ENCODE data around the gene SYT17. TPM values are rescaled to one million over a fixed set of nuclear protein-coding genes. Genes with fewer than 3 reads are reported as not detected.

Gene SYT17, protein sequence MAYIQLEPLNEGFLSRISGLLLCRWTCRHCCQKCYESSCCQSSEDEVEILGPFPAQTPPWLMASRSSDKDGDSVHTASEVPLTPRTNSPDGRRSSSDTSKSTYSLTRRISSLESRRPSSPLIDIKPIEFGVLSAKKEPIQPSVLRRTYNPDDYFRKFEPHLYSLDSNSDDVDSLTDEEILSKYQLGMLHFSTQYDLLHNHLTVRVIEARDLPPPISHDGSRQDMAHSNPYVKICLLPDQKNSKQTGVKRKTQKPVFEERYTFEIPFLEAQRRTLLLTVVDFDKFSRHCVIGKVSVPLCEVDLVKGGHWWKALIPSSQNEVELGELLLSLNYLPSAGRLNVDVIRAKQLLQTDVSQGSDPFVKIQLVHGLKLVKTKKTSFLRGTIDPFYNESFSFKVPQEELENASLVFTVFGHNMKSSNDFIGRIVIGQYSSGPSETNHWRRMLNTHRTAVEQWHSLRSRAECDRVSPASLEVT
- total RNA-seq, result not detected

DNA sequence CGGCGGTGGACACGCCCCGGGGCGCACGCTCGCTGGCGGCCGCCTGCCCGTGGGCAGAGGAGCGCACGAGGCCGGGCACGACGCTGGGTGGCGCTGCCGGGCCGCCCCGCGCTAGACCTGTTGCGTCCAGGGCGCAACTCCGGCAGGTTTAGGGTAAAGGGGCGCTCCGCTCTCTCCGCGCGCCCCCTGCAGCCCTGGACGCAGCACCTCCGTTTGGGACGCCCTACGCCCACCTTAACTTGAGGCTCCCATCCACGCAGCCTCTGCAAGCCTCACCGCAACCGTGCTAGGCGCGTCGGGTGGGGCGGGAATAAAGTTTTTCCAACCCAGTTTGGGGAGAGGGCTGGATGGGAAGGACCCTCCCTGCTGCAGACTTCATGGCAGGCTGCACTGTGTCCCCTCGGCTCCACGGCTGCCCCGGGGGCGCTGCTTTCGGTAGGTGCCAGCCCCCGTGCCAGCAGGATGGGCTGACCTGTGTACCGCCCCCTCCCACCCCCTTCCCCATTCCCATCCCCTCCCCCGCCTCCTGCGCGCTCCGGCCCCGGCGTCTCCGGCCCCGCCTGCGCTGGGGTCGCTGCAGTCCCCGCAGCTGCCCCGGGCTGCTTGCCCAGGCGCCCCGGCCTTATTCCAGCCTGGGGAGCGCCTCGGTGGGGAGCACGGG lies at the start of gene SYT17:
SYT17 (plus strand) TSS at position 531 of the 661 bp plus-strand sequence. CDS start 407 bp downstream, outside the sequence.
- intact Hi-C loops (cut with micrococcal nuclease), result loop anchor here (2.0 to 5.0 kb wide), 2 partner anchors 207 to 334 kb away; no protein-coding TSS in a partner anchor
- CTCF ChIA-PET, result no interaction called here
- Mint-ChIP-seq H3K27ac (no peak within 1 kb of the TSS), H3K36me3 (ENCODE audit: low read depth) (no peaks in the 10 kb centered on the region), H3K27me3 (ENCODE audit: low read depth) (peaks cover 9% of the 10 kb centered on the region), H3K4me3 (no peak within 1 kb of the TSS), H3K4me1 (ENCODE audit: low read depth) (no peaks in the 10 kb centered on the region), H3K9me3 (peaks cover 5% of the 10 kb centered on the region)
- peak; percentile 36 for DNase-seq

DNA sequence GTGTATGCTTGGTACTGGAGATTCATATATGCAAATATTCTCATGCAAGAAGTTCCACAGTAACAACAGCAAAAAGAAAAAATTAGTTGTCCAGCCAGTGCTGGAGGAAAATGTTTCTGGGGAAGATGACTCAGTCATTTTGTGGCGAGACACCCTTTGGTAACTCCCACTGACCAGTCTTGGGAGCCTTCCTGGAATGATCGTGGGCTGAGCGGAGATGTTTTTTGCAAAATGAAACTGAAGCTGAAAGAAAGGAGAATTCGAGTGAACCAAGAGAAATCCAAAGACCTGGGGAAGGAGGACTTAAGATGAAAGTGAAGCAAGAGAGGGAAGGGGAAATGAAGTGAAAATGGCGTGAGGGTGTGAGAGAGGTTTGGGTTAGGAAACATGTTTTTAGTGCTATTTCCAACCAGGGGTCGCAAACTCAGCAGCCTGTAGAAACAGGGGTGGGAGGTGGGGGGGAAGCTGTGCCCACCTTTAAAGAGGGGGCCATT lies 49.1 kb upstream of the SYT17 start:
- no peak for DNase-seq
- CTCF ChIA-PET, result interaction anchor here (0.7 to 1.2 kb wide), 2 partner anchors 11 to 33 kb away, joined by 3 to 4 read pairs; no protein-coding TSS in a partner anchor
- Mint-ChIP-seq H3K27me3 (ENCODE audit: low read depth) (peaks cover 19% of the 10 kb centered on the region), H3K9me3 (no peaks in the 10 kb centered on the region), H3K36me3 (ENCODE audit: low read depth) (no peaks in the 10 kb centered on the region), H3K4me1 (ENCODE audit: low read depth) (peaks cover 6% of the 10 kb centered on the region), H3K27ac (no peak overlapping the region), H3K4me3 (peak overlapping the region; percentile 48)
- intact Hi-C loops (cut with micrococcal nuclease), result no loop called here

DNA sequence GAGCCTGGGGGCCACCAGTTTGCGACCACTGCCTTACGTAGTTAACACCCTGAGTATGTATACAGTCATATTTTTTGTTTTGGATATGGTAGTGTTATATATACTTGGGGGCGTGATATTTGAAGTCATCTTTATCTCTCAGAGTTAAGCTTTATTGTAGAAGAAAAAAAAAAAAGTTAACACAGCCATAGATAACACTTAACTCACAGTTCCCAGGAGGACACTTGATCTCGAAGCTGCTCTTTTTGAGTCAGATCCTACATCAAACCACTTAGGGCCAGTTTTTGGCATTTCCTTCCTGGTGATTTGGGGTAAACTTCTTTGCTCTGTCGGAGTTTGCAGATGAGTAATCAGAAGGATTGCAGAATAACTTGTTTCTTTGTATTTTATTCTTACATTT lies 48.5 kb upstream of the SYT17 start:
- no peak overlapping the region for H3K27ac Mint-ChIP-seq
- H3K4me3 Mint-ChIP-seq, result no peak overlapping the region
- peaks cover 19% of the 10 kb centered on the region for H3K27me3 Mint-ChIP-seq (ENCODE audit: low read depth)
- no peak for DNase-seq
- CTCF ChIA-PET, result interaction anchor here (1.2 kb wide), 1 partner anchor 33 kb away, joined by 3 read pairs; no protein-coding TSS in a partner anchor
- intact Hi-C loops (cut with micrococcal nuclease), result no loop called here
- H3K9me3 Mint-ChIP-seq, result no peaks in the 10 kb centered on the region
- no peaks in the 10 kb centered on the region for H3K36me3 Mint-ChIP-seq (ENCODE audit: low read depth)
- H3K4me1 Mint-ChIP-seq (ENCODE audit: low read depth), result peaks cover 6% of the 10 kb centered on the region

DNA sequence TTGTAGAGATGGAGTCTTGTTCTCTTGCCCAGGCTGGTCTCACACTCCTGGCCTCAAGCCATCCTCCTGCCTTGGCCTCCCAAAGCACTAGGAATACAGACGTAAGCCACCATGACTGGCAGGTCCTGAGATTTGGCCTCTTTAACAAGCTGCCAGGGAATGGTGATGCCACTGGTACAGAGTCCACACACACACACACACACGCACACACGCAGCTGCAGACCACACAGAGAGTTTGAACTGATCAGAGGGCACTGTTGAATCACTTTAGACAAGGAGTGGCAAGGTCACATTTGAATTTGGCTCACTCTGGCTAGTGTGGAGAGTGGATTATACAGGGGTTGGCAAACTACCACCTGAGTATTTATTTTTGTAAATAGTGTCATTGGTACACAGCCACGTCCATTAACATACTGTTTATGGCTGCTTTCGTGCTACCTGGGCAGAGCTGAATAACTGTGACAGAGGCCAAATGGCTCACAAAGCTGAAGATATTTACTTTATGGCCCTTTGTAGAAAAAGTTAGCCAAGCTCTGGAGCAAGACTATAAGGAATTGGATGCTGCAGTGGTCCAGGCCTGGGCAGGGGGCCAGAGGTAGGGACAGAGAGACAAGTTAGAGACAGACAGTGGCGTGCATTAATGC lies 44.4 kb upstream of the SYT17 start:
- H3K36me3 Mint-ChIP-seq (ENCODE audit: low read depth), result no peaks in the 10 kb centered on the region
- H3K4me1 Mint-ChIP-seq (ENCODE audit: low read depth), result peaks cover 5% of the 10 kb centered on the region
- no peak overlapping the region for H3K4me3 Mint-ChIP-seq
- H3K27me3 Mint-ChIP-seq (ENCODE audit: low read depth), result peaks cover 5% of the 10 kb centered on the region
- CTCF ChIA-PET, result no interaction called here
- DNase-seq, result no peak
- H3K27ac Mint-ChIP-seq, result no peak overlapping the region
- H3K9me3 Mint-ChIP-seq, result no peaks in the 10 kb centered on the region
- intact Hi-C loops (cut with micrococcal nuclease), result no loop called here

DNA sequence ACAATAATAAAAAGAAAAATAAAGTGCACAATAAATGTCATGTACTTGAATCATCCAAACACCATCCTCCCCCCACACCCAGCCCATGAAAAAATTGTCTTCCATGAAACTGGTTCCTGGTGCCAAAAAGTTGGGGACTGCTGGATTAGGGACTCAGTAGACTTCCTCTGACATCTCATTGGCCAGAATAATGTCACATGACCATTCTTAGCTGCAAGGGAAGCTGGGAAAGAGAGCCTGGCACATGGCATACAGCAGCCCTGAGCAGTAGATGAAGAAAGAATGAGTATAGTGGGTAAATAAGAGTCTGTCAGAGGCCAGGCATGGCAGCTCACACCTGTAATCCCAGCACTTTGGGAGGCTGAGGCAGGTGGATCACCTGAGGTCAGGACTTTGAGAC lies 41.7 kb upstream of the SYT17 start:
- CTCF ChIA-PET, result no interaction called here
- Mint-ChIP-seq H3K4me3 (no peak overlapping the region), H3K27me3 (ENCODE audit: low read depth) (no peaks in the 10 kb centered on the region), H3K36me3 (ENCODE audit: low read depth) (no peaks in the 10 kb centered on the region), H3K9me3 (no peaks in the 10 kb centered on the region), H3K27ac (no peak overlapping the region), H3K4me1 (ENCODE audit: low read depth) (peaks cover 9% of the 10 kb centered on the region)
- no peak for DNase-seq
- intact Hi-C loops (cut with micrococcal nuclease), result no loop called here

DNA sequence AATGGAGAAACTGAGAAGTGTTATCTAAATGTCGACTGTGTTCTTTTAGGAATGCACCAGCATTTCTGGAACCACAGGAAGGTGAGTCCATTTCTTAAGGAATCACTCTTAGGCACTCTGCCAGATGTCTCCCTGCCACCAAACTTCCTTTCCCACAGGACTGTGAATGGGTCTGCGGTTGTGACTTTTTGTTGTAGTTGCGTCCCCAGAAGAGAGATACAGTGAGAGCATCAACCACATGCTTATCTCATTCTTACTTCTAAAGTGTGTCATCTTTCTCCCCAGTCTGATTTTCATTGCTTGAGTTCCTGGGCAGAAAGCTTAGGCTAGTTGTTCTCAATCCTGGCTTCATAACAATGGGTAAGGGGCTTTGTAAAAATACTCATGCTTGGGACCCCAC lies 40.8 kb upstream of the SYT17 start:
- intact Hi-C loops (cut with micrococcal nuclease), result no loop called here
- H3K36me3 Mint-ChIP-seq (ENCODE audit: low read depth), result no peaks in the 10 kb centered on the region
- no peak overlapping the region for H3K27ac Mint-ChIP-seq
- no peaks in the 10 kb centered on the region for H3K9me3 Mint-ChIP-seq
- no peaks in the 10 kb centered on the region for H3K27me3 Mint-ChIP-seq (ENCODE audit: low read depth)
- H3K4me1 Mint-ChIP-seq (ENCODE audit: low read depth), result peaks cover 10% of the 10 kb centered on the region
- no peak overlapping the region for H3K4me3 Mint-ChIP-seq
- CTCF ChIA-PET, result no interaction called here
- no peak for DNase-seq

DNA sequence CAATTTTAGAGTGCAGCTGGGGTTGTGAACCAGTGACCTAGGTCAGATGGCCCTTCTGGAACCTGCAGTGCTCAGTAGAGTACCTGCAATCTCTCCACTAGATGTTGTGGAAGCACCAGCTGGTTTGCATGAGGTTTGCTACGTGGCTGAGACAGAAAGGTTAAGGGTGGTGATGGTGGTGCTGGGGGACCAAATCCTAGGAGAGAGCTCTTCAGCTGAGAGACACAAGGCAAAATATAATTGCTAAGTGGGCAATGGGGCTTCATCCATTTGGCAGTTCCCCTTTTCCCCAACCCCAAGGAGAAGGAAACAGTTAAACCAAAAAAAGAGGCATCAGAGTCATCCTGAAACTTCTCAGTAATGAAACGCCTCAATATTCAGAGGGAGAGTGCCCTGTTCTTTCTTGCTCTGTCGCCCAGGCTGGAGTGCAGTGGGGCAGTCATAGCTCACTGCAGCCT lies 40.3 kb upstream of the SYT17 start:
- H3K4me1 Mint-ChIP-seq (ENCODE audit: low read depth), result peaks cover 10% of the 10 kb centered on the region

DNA sequence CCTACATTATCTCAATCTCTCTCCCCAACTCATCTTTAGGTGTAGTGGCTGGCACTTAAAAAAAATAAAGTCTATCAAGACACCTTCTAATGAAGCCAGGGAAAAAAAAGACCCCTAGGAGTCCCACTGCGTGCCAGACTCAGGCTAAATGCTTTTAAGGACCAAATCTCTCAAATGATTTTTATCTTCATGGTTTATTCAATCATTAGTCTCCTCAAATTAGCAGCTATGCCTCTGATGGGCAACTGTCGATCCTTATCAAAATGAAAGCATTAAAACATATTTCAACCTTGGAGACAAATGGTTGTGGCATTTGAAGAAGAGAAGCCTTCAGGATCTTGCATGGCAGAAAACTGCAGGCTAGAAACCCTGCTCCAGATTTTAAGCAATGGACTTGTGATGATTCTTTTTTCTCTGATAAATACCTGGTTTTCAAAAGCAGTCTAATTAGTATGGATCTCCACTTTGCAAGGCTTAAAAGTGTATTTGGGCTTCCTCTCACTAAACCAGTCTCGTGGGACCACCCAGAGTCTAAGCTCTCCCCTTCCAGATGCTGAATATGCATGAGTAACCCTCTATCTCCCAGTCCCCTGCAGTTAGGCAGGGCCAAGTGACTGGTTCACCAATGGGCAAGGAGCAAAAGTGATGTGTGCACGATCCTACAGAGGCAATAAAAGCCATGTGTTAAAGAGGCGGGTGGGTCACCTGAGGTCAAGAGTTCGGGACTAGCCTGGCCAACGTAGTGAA lies 39.4 kb upstream of the SYT17 start:
- Mint-ChIP-seq H3K4me3 (no peak overlapping the region), H3K27me3 (ENCODE audit: low read depth) (no peaks in the 10 kb centered on the region), H3K27ac (no peak overlapping the region), H3K9me3 (no peaks in the 10 kb centered on the region), H3K4me1 (ENCODE audit: low read depth) (peaks cover 10% of the 10 kb centered on the region), H3K36me3 (ENCODE audit: low read depth) (no peaks in the 10 kb centered on the region)
- intact Hi-C loops (cut with micrococcal nuclease), result no loop called here
- CTCF ChIA-PET, result no interaction called here
- DNase-seq, result no peak

More for the DNA sequence above, 40.3 kb upstream of the SYT17 start:
- H3K27ac Mint-ChIP-seq, result no peak overlapping the region
- CTCF ChIA-PET, result no interaction called here
- no peaks in the 10 kb centered on the region for H3K36me3 Mint-ChIP-seq (ENCODE audit: low read depth)
- no peaks in the 10 kb centered on the region for H3K9me3 Mint-ChIP-seq
- DNase-seq, result no peak
- no peak overlapping the region for H3K4me3 Mint-ChIP-seq
- intact Hi-C loops (cut with micrococcal nuclease), result no loop called here
- no peaks in the 10 kb centered on the region for H3K27me3 Mint-ChIP-seq (ENCODE audit: low read depth)

DNA sequence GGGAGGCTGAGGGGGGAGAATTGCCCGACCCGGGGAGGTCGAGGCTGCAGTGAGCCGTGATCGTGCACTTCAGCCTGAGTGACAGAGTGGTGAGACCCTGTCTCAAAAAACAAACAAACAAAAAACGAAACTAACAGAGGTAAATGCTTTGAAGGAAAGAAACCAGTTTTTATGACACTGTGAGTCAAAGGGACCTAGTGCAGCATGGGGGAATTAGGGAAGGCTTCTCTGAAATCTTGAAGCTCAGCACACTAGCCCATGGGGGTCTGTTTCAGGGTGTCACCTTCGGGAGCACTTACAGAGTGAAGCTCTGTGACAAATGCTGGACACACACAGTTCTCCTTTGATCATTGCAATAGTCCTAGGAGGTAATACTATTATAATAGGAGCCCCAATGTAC lies 37.7 kb upstream of the SYT17 start:
- CTCF ChIA-PET, result interaction anchor here (2.0 kb wide), 1 partner anchor 45 kb away, joined by 6 read pairs; no protein-coding TSS in a partner anchor
- no peaks in the 10 kb centered on the region for H3K36me3 Mint-ChIP-seq (ENCODE audit: low read depth)
- H3K27ac Mint-ChIP-seq, result no peak overlapping the region
- no peaks in the 10 kb centered on the region for H3K27me3 Mint-ChIP-seq (ENCODE audit: low read depth)
- H3K4me1 Mint-ChIP-seq (ENCODE audit: low read depth), result peaks cover 10% of the 10 kb centered on the region
- no peak overlapping the region for H3K4me3 Mint-ChIP-seq
- no peaks in the 10 kb centered on the region for H3K9me3 Mint-ChIP-seq
- no peak for DNase-seq
- intact Hi-C loops (cut with micrococcal nuclease), result no loop called here

DNA sequence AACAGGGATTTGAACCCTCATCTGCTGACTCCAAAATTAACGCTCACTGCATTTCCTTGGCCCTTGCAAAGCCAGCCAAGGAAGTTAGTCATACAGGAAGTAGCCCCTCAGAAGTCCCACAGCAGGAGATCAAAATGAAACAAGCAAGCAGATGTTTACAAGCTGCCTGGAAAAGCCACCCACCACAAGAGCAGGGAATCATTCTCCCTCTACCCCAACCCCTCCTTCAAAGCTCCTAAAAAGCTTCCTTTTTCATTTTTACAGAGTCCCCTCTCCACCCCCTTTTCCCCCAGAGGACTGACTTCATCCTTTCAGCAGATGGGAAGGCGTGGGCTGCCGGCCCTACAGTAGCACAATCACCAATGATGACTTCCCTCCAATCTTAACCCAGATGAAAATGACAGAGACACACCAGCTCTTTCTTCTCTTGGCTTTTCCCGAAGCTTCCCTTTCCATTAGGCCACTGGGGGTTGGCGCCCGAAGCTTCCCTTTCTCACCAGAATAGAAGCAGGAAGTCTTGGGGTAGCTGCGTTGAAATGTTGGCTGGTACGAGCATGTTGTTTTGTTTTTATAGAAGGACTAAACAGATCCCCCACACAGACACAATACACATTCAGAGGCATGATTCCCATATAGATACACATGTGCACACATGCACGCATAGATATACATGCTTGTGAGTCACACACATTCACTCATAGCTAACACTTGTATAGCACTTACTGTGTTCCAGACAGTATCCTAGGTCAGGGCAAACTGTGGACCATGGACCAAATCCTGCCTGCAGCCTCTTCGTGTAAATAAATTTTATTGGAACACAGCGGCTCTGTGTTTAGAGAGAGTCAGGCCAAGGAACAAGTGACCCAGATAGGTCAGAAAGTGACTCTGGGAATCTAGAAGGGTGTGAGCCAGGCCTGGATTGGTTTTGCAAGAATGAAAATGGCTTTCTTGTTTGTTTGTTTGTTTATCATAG lies 36.9 kb upstream of the SYT17 start:
- Mint-ChIP-seq H3K27me3 (ENCODE audit: low read depth) (peaks cover under 1% of the 10 kb centered on the region), H3K27ac (no peak overlapping the region), H3K36me3 (ENCODE audit: low read depth) (no peaks in the 10 kb centered on the region), H3K9me3 (no peaks in the 10 kb centered on the region), H3K4me3 (no peak overlapping the region), H3K4me1 (ENCODE audit: low read depth) (peaks cover 10% of the 10 kb centered on the region)
- CTCF ChIA-PET, result interaction anchor here (2.0 kb wide), 1 partner anchor 46 kb away, joined by 6 read pairs; no protein-coding TSS in a partner anchor
- no peak for DNase-seq
- intact Hi-C loops (cut with micrococcal nuclease), result no loop called here

DNA sequence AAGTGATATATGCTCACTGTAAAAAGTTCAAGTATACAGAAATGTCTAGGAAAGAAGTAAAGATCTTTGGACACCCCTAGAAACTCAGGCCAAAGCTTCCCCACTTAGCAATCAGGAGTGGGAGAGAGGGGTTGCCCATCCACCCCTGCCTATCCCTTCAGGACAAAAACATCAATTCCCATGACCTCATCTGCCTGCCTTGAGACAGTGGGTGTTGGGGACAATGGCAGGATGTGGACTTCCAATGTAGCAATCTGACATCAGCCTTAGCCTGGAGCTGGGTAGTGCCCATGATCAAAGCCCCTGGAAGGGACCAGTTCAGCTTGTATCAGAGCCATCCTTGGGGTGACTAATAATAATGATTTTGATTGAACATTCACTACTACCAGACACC lies 36.2 kb upstream of the SYT17 start:
- peaks cover 10% of the 10 kb centered on the region for H3K4me1 Mint-ChIP-seq (ENCODE audit: low read depth)
- peaks cover 2% of the 10 kb centered on the region for H3K27me3 Mint-ChIP-seq (ENCODE audit: low read depth)
- H3K27ac Mint-ChIP-seq, result no peak overlapping the region
- intact Hi-C loops (cut with micrococcal nuclease), result no loop called here
- no peak for DNase-seq
- CTCF ChIA-PET, result interaction anchor here (2.0 kb wide), 1 partner anchor 46 kb away, joined by 6 read pairs; no protein-coding TSS in a partner anchor
- H3K4me3 Mint-ChIP-seq, result no peak overlapping the region
- H3K9me3 Mint-ChIP-seq, result no peaks in the 10 kb centered on the region
- H3K36me3 Mint-ChIP-seq (ENCODE audit: low read depth), result no peaks in the 10 kb centered on the region
